ENCODE measurements around the gene LAMA3.
"Not testable (repeated sequence)": the region's sequence is repeated elsewhere in the genome, so short reads cannot be mapped to it uniquely, and the experiment has no call there.

Gene LAMA3

DNA sequence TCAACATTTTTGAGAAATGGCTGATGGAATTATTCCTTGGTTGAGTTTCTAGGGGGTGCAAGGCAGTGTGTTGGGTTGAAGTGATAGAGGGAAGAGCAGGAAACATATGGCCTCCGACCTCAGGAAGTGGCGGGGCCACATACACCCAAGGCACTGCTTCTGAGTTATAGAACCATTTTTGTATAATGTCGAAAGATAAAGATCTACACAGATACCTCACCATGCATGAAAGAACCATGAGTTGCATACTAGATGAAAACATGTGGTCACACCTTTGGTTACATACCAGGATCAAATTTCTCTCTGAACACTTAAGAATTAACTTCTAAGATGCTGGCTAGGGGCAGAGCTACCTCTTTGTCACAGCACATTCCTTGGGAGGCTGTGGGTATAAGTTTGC lies 23.2 kb downstream of the LAMA3 start:
- Histone ChIP-seq H3K4me3 (ENCODE audit: low read length) (no peak overlapping the region), H3K27me3 (ENCODE audit: insufficient read depth, low read length) (no peaks in the 10 kb centered on the region), H3K9me3 (ENCODE audit: insufficient read depth, low read depth, low read length) (no peaks in the 10 kb centered on the region), H3K27ac (ENCODE audit: low read length) (no peak overlapping the region), H3K4me1 (ENCODE audit: insufficient read depth, low read length) (peaks cover 7% of the 10 kb centered on the region; the same call in 1 of the 2 replicates), H3K9ac (ENCODE audit: low read depth, low read length) (no peak overlapping the region), H3K36me3 (ENCODE audit: insufficient read depth, low read depth, low read length) (no peaks in the 10 kb centered on the region)

DNA sequence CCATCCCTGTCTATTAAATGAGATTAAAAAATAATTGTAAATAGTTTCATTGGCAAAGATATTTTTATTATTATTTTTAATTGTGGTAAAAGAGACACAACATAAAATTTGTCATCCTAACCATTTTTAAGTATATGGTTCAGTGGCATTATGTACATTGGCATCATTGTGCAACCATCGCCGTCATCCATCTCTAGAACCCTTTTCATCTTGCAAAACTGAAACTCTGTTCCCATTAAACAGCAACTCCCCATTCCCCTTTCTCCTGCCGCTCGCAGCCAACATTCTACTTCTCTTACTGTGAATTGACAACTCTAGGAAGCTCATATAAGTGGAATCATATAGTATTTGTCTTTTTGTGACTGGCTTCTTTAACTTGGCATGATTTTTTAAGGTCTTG lies 25.3 kb downstream of the LAMA3 start:
- Histone ChIP-seq H3K36me3 (ENCODE audit: insufficient read depth, low read depth, low read length) (no peaks in the 10 kb centered on the region), H3K4me1 (ENCODE audit: insufficient read depth, low read length) (peaks cover 7% of the 10 kb centered on the region; the same call in 1 of the 2 replicates), H3K4me3 (ENCODE audit: low read length) (no peak overlapping the region), H3K9me3 (ENCODE audit: insufficient read depth, low read depth, low read length) (no peaks in the 10 kb centered on the region), H3K27me3 (ENCODE audit: insufficient read depth, low read length) (no peaks in the 10 kb centered on the region), H3K9ac (ENCODE audit: low read depth, low read length) (no peak overlapping the region), H3K27ac (ENCODE audit: low read length) (no peak overlapping the region)

DNA sequence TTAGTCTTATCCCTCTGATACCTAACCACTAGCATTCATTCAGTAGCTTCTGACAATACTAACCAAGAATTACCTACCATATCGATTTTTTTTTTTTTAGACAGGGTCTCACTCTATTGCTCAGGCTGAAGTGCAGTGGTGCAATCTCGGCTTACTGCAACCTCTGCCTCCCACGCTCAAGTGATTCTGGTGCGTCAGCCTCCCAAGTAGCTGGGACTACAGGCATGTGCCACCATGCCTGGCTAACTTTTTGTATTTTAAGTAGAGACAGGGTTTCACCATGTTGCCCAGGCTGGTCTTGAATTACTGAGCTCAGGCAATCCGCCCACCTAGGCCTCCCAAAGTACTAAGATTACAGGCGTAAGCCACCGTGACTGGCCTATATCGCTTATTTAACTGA lies 26.8 kb downstream of the LAMA3 start:
- H3K9me3 ChIP-seq (ENCODE audit: insufficient read depth, low read depth, low read length); H3K9ac ChIP-seq (ENCODE audit: low read depth, low read length); H3K27ac ChIP-seq (ENCODE audit: low read length); H3K4me3 ChIP-seq (ENCODE audit: low read length); H3K27me3 ChIP-seq (ENCODE audit: insufficient read depth, low read length); H3K36me3 ChIP-seq (ENCODE audit: insufficient read depth, low read depth, low read length): not testable (repeated sequence)
- peaks cover 10% of the 10 kb centered on the region for H3K4me1 ChIP-seq (ENCODE audit: insufficient read depth, low read length)

DNA sequence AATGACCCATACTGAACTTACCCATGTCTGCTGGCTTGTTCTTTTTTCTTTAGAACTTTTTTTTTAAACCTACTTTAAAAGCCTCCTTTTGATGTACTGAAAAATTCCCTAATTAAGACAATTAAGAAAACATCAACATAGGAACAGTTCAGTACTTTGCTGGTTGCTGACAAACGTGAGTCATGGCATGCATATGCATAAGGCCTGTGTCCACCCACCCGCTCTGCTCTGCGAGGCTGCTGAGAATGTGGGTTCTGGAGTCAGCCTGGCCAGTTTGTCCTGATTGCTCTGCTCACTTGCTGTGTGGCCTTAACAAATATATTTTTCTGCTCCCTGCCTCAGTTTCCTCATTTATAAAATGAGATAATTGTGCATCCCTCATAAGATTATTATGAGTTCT lies 27.3 kb downstream of the LAMA3 start:
- H3K36me3 ChIP-seq (ENCODE audit: insufficient read depth, low read depth, low read length) = no peaks in the 10 kb centered on the region
- H3K4me1 ChIP-seq (ENCODE audit: insufficient read depth, low read length) = peaks cover 10% of the 10 kb centered on the region
- H3K9me3 ChIP-seq (ENCODE audit: insufficient read depth, low read depth, low read length) = no peaks in the 10 kb centered on the region
- H3K27ac ChIP-seq (ENCODE audit: low read length) = no peak overlapping the region
- H3K27me3 ChIP-seq (ENCODE audit: insufficient read depth, low read length) = no peaks in the 10 kb centered on the region
- H3K9ac ChIP-seq (ENCODE audit: low read depth, low read length) = no peak overlapping the region
- no peak overlapping the region for H3K4me3 ChIP-seq (ENCODE audit: low read length)

DNA sequence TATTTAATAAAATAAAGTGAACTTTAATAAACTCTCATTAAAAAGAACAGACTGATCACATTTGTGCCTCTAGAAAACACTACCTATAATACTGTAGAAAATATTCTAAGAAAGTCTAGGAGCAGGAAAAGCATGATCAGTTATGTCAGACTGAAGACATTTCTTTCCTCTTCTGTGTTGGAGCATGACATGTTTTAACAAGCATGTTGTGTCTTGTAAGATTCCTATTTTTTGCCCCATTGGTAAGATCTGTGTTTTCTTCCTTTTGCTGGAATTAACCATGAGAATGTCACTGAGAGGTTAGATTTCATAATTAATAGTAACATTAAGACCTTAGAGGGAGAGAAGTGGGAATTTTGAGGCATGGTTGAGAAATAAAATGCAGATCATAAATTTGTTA lies 27.7 kb downstream of the LAMA3 start:
- H3K36me3 ChIP-seq (ENCODE audit: insufficient read depth, low read depth, low read length) = no peaks in the 10 kb centered on the region

DNA sequence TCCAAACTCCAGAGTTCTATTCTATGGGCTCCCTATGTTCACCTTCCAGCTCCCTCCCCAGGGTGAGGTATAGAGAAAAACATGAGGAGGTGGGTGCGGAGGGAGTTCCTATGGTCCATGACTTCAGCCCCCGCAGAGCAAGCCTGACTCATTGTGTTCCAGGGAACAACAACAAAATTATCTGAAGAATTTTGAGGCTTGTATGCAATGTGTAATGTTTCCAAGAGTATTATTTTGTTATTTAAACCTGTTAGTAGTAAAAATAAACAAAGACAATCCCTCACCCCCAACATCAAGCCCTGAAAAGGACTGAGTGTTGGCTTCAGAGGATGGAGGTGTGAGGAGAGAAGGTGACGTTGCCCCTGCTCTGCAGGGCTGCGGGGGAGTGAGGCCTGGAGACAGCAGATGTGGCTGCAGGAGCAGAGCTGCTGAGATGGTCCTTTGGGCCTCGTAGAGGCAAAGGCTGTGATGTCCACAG lies 29.0 kb downstream of the LAMA3 start:
- no peak overlapping the region for H3K4me3 ChIP-seq (ENCODE audit: low read length)
- H3K4me1 ChIP-seq (ENCODE audit: insufficient read depth, low read length) = peaks cover 10% of the 10 kb centered on the region
- no peaks in the 10 kb centered on the region for H3K36me3 ChIP-seq (ENCODE audit: insufficient read depth, low read depth, low read length)
- no peaks in the 10 kb centered on the region for H3K27me3 ChIP-seq (ENCODE audit: insufficient read depth, low read length)
- no peak overlapping the region for H3K9ac ChIP-seq (ENCODE audit: low read depth, low read length)
- no peaks in the 10 kb centered on the region for H3K9me3 ChIP-seq (ENCODE audit: insufficient read depth, low read depth, low read length)
- no peak overlapping the region for H3K27ac ChIP-seq (ENCODE audit: low read length)

More for the DNA sequence above, 27.7 kb downstream of the LAMA3 start:
- Histone ChIP-seq H3K4me1 (ENCODE audit: insufficient read depth, low read length) (peaks cover 10% of the 10 kb centered on the region), H3K9ac (ENCODE audit: low read depth, low read length) (no peak overlapping the region), H3K27ac (ENCODE audit: low read length) (no peak overlapping the region), H3K4me3 (ENCODE audit: low read length) (no peak overlapping the region), H3K27me3 (ENCODE audit: insufficient read depth, low read length) (no peaks in the 10 kb centered on the region), H3K9me3 (ENCODE audit: insufficient read depth, low read depth, low read length) (no peaks in the 10 kb centered on the region)

DNA sequence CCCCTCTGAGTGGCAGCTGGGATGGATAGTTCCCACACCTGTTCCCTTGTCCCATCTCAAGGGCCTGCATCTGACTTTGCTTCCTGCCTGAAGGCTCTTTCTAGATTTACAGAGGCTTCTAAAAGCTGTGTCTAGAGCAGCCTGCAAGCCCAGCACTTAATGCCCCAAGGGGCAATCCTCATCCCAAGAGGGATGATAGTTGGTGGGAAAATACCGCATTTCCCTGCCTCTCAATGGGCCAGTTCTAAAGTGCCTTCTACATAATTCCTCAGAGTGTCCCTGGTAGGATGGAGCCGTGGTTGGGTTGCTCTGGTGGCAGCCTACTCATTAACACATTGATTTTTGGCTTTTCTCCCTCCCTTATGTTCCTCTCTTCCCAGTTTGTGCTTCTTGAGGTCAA lies 29.5 kb downstream of the LAMA3 start:
- H3K36me3 ChIP-seq (ENCODE audit: insufficient read depth, low read depth, low read length) = no peaks in the 10 kb centered on the region
- no peak overlapping the region for H3K4me3 ChIP-seq (ENCODE audit: low read length)
- H3K9me3 ChIP-seq (ENCODE audit: insufficient read depth, low read depth, low read length) = no peaks in the 10 kb centered on the region
- no peaks in the 10 kb centered on the region for H3K27me3 ChIP-seq (ENCODE audit: insufficient read depth, low read length)
- peaks cover 10% of the 10 kb centered on the region for H3K4me1 ChIP-seq (ENCODE audit: insufficient read depth, low read length)
- H3K9ac ChIP-seq (ENCODE audit: low read depth, low read length) = no peak overlapping the region
- H3K27ac ChIP-seq (ENCODE audit: low read length) = no peak overlapping the region

DNA sequence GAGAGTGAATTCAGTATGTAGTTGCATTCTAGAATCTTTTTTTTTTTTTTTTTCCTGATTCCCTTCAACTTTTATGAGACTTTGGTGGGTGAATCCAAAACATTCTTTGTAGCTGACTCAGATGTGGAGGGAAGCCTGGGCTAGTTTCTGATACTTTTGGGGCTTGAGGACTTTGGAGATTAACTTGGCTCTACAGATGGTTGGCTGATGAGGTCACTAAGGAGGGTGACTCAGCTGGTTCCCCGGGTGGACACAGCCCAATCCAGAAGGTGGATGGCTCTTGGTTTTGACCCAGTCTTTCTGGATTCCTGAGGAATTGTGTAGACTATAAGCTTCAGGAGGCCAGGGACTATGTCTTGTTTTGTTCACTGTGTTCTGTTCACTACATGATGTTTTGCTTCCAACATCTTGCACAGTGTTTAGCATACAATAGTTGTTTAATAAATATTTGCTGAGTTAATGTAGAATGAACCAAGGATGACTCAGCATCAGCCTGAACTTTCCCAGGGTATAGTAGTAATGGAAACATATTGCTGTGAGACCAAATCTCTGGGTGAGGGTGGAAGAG lies 30.5 kb downstream of the LAMA3 start:
- peaks cover 10% of the 10 kb centered on the region for H3K4me1 ChIP-seq (ENCODE audit: insufficient read depth, low read length)
- no peaks in the 10 kb centered on the region for H3K36me3 ChIP-seq (ENCODE audit: insufficient read depth, low read depth, low read length)
- H3K9ac ChIP-seq (ENCODE audit: low read depth, low read length) = no peak overlapping the region
- H3K4me3 ChIP-seq (ENCODE audit: low read length) = no peak overlapping the region
- H3K27me3 ChIP-seq (ENCODE audit: insufficient read depth, low read length) = no peaks in the 10 kb centered on the region
- no peak overlapping the region for H3K27ac ChIP-seq (ENCODE audit: low read length)
- no peaks in the 10 kb centered on the region for H3K9me3 ChIP-seq (ENCODE audit: insufficient read depth, low read depth, low read length)

DNA sequence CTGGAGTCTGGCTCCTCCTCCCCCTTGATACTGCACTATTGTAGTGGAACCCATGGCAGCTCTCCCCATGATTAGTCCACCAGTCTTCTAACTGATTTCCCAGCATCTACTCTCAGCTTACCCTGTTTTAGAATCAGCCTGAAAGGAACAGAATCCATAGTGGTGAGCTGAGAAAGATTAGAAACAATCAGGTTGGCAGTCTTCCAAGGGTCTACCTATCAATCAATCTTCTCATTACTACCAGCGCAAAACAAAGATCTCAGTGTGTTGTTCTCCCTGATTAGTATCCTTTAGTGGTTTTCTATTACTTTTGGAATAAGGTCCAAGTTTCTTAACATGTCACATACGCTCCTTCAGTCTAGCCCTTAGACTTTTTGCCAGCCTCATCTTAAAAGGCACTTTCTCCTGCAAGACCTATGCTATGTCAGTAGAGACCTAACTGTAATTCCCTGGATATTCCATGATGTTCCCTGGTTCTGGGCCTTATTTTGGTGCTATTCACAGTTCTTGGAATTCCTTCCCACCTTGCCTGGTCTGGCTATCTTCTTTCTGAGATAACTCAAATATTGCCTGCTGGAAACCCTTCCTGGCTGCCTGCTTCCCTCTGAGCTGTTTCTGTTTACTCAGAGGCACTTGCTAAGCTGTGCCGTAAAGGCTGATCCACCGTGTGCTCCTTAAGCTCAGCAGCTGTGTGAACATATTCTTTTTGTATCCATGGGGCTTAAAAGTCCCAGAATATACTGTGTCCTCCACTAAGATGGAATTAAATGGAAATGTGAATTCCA lies 32.6 kb downstream of the LAMA3 start:
- no peak overlapping the region for H3K27ac ChIP-seq (ENCODE audit: low read length)
- H3K4me3 ChIP-seq (ENCODE audit: low read length) = no peak overlapping the region
- H3K36me3 ChIP-seq (ENCODE audit: insufficient read depth, low read depth, low read length) = no peaks in the 10 kb centered on the region
- H3K27me3 ChIP-seq (ENCODE audit: insufficient read depth, low read length) = no peaks in the 10 kb centered on the region
- no peaks in the 10 kb centered on the region for H3K9me3 ChIP-seq (ENCODE audit: insufficient read depth, low read depth, low read length)
- no peak overlapping the region for H3K9ac ChIP-seq (ENCODE audit: low read depth, low read length)
- peaks cover 5% of the 10 kb centered on the region for H3K4me1 ChIP-seq (ENCODE audit: insufficient read depth, low read length)

DNA sequence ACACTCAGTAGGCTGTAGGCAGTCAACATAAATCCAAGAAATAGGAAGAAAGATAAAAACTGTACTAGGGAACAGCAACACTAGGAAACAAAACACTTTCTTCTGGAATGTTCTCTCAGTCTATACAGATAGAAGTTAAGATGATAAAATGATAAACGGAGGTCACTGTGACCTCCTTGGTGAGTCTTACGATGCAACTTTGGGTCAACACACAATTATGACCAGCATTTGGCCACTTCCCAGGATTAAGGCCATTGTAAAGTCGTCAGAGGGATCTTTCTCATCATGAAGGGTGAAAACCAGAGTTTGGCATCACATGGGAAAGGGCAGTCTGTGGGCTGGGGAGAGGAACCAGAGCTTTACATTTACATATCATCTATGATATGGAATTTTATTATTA lies 33.4 kb downstream of the LAMA3 start:
- H3K4me3 ChIP-seq (ENCODE audit: low read length) = no peak overlapping the region
- H3K27ac ChIP-seq (ENCODE audit: low read length) = no peak overlapping the region
- H3K9me3 ChIP-seq (ENCODE audit: insufficient read depth, low read depth, low read length) = no peaks in the 10 kb centered on the region
- peaks cover 4% of the 10 kb centered on the region; the same call in 1 of the 2 replicates for H3K4me1 ChIP-seq (ENCODE audit: insufficient read depth, low read length)
- no peak overlapping the region for H3K9ac ChIP-seq (ENCODE audit: low read depth, low read length)
- H3K27me3 ChIP-seq (ENCODE audit: insufficient read depth, low read length) = no peaks in the 10 kb centered on the region
- no peaks in the 10 kb centered on the region for H3K36me3 ChIP-seq (ENCODE audit: insufficient read depth, low read depth, low read length)

DNA sequence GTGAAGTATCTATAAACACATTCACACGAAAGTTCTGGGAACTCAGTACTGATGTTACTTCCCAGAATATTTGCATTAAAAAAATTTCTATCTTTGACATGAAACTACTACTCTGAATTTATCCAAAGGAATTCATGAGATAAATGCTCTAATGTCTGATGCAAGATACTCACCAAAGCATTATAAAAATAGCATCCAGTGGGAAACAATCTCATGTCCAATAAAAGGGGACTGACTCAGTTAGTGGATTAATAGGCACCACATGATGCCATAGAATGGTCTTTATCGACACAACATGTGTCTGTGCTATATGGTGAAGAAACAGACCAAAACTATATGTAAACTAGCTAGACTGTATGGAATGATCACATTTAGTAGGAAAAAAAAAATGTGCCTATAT lies 33.9 kb downstream of the LAMA3 start:
- peaks cover 4% of the 10 kb centered on the region; the same call in 1 of the 2 replicates for H3K4me1 ChIP-seq (ENCODE audit: insufficient read depth, low read length)
- no peaks in the 10 kb centered on the region for H3K36me3 ChIP-seq (ENCODE audit: insufficient read depth, low read depth, low read length)
- no peak overlapping the region for H3K9ac ChIP-seq (ENCODE audit: low read depth, low read length)
- no peaks in the 10 kb centered on the region for H3K9me3 ChIP-seq (ENCODE audit: insufficient read depth, low read depth, low read length)
- H3K4me3 ChIP-seq (ENCODE audit: low read length) = no peak overlapping the region
- H3K27ac ChIP-seq (ENCODE audit: low read length) = no peak overlapping the region
- no peaks in the 10 kb centered on the region for H3K27me3 ChIP-seq (ENCODE audit: insufficient read depth, low read length)

DNA sequence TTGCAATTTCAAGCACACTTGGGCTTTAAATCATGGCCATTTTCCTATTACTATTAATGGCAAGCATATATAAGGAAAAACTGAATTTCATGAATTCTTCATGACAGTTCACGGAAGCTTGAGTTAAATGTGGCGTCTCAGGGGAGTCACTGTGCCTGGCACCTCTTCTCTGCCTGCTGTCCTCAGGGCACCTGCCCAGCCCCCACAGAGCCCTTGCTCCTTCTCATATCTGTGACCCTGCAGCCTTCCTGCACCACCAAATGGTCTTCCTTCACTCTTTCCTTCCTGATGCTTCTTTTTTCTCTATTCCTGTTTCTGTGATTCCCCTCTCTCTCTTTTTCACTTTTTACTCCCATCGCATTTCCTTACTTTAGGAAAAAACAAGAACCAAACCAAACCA lies 35.4 kb downstream of the LAMA3 start:
- Histone ChIP-seq H3K27ac (ENCODE audit: low read length) (no peak overlapping the region), H3K4me3 (ENCODE audit: low read length) (no peak overlapping the region), H3K27me3 (ENCODE audit: insufficient read depth, low read length) (no peaks in the 10 kb centered on the region), H3K4me1 (ENCODE audit: insufficient read depth, low read length) (peaks cover 2% of the 10 kb centered on the region; the same call in 1 of the 2 replicates), H3K9ac (ENCODE audit: low read depth, low read length) (no peak overlapping the region), H3K36me3 (ENCODE audit: insufficient read depth, low read depth, low read length) (no peaks in the 10 kb centered on the region), H3K9me3 (ENCODE audit: insufficient read depth, low read depth, low read length) (no peaks in the 10 kb centered on the region)

Measured in iPS-20b (cell line).